ENCODE data around the gene CD4.

CD4 gene

DNA sequence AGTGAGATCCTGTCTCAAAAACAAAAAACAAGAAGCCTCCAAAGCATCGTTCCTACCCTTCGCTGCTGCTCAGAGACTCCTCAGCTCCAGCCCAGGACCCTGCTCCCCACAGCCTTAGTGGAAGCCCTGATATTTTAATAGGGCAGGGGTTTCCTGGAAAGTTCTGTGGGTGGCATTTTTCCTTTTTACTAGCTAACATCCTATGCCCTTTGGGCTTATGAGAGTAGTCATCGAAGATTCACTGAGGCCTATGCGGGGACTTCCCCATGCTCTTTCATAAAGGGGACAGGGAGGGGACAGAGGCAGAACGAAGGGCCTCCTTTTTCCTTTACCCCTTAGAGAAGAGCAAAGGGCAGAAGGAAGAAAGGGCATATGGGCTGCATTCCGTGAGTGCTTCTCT lies 8.8 kb upstream of the CD4 start:
- peak overlapping the region; percentile 78 to 87 for H3K4me3 Mint-ChIP-seq
- ATAC-seq (peak; percentile 69), DNase-seq (peak in 1 of 2 donors; percentile 56)
- H3K27me3 Mint-ChIP-seq: peaks cover 12% of the 10 kb centered on the region
- H3K9me3 Mint-ChIP-seq: no peaks in the 10 kb centered on the region
- H3K4me1 Mint-ChIP-seq: peaks cover 84% of the 10 kb centered on the region
- peak overlapping the region in 1 of 2 donors; percentile 6 for H3K27ac Mint-ChIP-seq

DNA sequence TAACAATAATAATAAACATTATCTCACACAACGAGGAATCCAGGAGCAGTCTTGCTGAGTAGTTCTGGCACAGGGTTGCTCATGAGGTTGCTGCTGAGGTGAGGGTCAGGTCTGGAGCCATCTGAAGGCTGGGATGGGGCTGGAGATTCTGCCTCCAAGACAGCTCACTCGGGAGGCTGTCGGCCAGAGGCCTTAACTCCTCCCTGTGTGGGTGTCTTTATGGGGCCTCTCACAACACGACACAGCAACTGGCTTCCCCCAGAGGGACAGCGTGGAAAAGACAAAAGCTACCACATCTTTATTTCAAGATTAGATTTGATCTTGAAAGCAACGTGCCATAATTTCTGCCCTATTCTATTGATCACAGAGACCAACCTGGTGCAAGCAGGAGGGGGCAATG lies 7.2 kb upstream of the CD4 start:
- no peaks in the 10 kb centered on the region for H3K9me3 Mint-ChIP-seq
- H3K27me3 Mint-ChIP-seq: peaks cover 11% of the 10 kb centered on the region
- DNase-seq (no peak), ATAC-seq (no peak)
- peak overlapping the region in 1 of 2 donors; percentile 69 for H3K27ac Mint-ChIP-seq
- H3K4me1 Mint-ChIP-seq: peaks cover 80% of the 10 kb centered on the region
- H3K4me3 Mint-ChIP-seq: peak overlapping the region in 1 of 2 donors; percentile 52

DNA sequence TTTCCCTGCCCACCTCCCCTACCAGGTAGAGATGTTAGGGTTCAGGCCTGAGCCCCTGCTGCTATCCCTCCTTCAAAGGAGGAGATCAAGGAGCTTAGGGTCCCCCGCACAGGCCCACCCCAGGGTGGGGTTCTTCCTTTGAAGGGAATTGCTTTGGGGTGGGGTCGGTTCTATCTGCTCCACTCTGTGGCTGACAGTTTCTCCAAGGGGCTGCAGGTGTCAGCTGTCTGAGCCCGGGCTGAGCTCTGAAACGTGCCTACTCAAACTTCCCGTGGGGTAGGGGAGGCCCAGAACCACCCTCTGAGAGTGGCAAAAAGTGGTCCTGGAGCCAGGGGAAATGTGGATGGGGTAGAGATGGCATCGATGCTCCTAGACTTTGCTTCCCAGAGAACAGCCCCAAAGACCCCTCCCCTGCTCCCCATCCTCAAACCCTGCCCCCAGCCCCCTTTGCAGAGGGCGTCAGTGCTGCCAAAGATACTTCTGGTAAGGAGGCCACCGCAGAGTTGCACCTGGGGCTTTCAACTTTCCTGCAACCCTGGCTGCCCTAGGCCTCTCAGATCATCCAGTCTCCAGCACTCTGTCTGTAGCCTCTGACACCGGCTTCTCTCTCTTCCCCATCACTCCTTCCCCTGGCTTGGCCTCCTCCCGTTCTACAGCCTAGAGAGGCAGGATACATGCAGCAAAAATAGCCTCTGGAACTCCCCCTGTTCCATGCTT lies 6.3 kb upstream of the CD4 start:
- Mint-ChIP-seq H3K27me3 (peaks cover 2% of the 10 kb centered on the region), H3K9me3 (no peaks in the 10 kb centered on the region), H3K4me3 (peak overlapping the region; percentile 35 to 52), H3K4me1 (peaks cover 71% of the 10 kb centered on the region), H3K27ac (peak overlapping the region in 1 of 2 donors; percentile 73)
- no peak for ATAC-seq
- no peak for DNase-seq

DNA sequence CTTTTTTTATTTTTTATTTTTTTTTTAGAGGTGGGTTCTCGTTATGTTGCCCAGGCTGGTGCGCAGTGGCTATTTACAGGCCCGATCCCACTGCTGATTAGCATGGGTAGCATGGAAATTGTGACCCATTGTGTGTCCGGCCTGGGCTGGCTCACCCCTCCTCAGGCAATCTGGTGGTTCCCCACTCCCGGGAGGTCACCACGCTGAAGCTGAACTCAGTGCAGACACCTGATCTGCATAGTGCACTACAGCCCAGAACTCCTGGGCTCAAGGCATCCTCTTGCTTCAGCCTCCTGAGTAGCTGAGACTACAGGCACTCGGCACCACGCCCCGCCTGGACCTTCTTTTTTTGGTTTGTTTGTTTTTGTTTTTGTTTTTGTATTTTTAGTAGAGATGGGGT lies 5.5 kb upstream of the CD4 start:
- no peak for ATAC-seq
- no peak for DNase-seq
- Mint-ChIP-seq H3K27ac (no peak overlapping the region), H3K9me3 (no peaks in the 10 kb centered on the region), H3K4me3 (no peak overlapping the region), H3K4me1 (peaks cover 70% of the 10 kb centered on the region), H3K27me3 (no peaks in the 10 kb centered on the region)

DNA sequence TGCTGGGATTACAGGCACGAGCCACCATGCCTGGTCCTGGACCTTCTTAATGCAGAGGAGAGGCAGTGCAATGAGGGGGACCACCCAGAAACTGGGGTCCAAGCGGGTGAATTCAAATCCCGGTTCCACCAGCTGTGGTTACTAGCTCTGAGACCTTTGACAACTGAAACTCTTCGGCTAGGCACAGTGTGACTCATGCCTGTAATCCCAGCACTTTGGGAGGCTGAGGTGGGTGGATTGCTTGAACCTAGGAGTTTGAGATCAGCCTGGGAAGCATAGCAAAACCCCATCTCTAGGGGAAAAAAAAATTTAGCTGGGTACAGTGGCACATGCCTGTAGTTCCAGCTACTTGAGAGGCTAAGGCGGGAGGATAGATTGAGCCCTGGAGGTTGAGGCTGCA lies 5.0 kb upstream of the CD4 start:
- no peaks in the 10 kb centered on the region for H3K27me3 Mint-ChIP-seq
- H3K9me3 Mint-ChIP-seq: no peaks in the 10 kb centered on the region
- no peak for ATAC-seq
- H3K4me1 Mint-ChIP-seq: peaks cover 70% of the 10 kb centered on the region
- DNase-seq: no peak
- no peak overlapping the region for H3K4me3 Mint-ChIP-seq
- H3K27ac Mint-ChIP-seq: no peak overlapping the region

DNA sequence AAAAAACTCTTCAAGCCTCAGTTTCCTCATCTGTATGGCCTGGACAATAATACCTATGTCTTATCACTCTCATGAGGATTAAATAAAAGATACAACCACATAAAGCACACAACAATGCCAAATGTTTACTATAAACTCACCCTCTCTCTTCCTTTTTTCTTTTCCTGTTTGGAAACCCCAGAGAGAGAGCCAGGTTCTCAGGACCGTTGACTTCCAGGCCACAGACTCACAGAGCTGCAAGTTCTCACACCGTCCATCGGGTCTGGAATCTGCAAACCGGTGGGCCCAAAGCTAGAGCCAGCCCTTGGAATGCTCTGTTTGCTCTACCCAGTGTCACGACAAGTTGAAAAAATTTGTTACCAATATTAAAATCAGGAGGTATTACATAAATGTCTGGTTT lies 4.6 kb upstream of the CD4 start:
- Mint-ChIP-seq H3K4me1 (peaks cover 70% of the 10 kb centered on the region), H3K9me3 (no peaks in the 10 kb centered on the region), H3K4me3 (no peak overlapping the region), H3K27me3 (peaks cover 4% of the 10 kb centered on the region), H3K27ac (no peak overlapping the region)
- ATAC-seq (no peak), DNase-seq (no peak)

DNA sequence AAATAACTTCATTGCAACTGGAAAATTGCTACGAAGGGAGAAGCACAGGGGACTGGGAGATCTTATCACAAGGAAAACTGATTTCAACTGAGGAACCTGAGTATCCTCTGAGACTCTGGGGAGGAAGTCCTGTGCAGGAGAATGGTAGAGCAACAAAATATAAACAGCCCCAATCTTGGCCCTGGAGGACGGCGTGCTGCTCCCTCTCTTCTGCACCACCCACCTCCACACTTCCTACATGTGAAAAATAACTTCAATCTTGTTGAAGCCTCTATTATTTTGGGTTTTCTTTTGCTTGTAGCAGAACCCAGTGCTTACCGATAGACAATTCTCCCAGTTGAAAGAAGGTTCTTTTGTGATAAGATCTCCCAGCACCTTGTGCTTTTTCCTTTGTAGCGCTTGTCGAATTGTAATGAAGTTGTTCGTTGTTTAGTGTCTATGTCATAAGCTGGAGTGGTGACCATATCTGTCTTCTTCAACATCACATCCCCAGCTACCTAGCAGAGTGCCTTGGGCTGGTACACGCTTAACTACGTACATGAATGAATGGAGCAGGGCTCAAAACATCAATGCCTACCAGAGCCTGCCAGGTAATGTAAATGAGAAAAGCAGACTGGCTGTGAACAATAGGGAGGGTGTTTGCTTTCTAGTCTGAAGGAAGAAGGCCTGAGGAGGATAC lies 2.8 kb upstream of the CD4 start:
- Mint-ChIP-seq H3K9me3 (no peaks in the 10 kb centered on the region), H3K27ac (peak overlapping the region in 1 of 2 donors; percentile 38), H3K4me3 (peak overlapping the region in 1 of 2 donors; percentile 7), H3K27me3 (peaks cover 8% of the 10 kb centered on the region), H3K4me1 (peaks cover 67% of the 10 kb centered on the region)
- ATAC-seq (no peak), DNase-seq (no peak)

DNA sequence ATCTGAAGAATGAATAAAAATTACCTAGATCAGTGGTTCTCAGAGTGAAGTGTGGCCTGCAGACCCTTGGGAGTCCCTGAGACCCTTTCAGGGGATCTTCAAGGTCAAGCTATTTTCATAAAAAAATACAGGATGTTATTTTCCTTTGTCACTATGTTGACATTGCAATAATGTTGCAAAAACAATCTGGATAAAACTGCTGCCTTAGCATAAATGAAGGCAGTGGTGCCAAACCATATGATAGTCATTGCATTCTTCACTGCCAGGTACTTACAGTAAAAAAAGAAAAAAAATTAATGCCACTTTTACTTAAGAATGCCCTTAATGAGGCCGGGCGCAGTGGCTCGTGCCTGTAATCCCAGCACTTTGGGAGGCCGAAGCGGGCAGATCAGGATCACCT lies 2.0 kb upstream of the CD4 start:
- Mint-ChIP-seq H3K9me3 (no peaks in the 10 kb centered on the region), H3K27ac (no peak overlapping the region), H3K4me1 (peaks cover 69% of the 10 kb centered on the region), H3K4me3 (no peak overlapping the region), H3K27me3 (peaks cover 8% of the 10 kb centered on the region)
- ATAC-seq: no peak
- DNase-seq: no peak

DNA sequence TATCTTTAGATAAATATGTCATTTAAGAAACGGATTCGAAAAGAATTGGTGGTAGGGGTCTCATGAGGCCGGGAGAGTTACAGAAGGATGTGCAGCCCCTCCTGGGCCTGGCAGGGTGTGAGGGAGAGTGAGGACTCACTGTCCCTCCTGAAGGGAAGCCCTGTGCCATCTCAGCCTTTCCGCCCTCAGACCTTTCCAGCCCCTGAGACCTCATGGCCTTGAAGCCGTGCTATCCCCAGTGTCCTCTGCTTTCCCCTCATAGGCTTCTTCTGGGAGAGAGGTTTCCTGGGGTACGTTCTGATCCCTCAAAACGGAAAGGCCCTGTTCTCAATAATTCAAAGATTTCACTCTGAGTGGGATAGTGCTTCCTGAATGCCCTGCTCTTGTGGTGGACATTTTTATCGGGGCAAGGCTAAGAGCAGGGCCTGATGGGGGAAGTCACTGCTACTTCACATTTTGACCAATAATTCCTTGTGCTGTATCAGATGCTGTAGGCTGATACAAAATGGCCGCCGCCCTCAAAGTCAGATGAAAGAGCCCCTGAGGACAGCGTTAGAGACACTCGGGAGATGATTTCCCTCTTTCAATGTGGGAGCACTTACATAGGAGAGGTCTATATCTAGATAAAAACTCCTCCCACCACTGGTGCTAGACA lies 1.3 kb downstream of the CD4 start:
- ATAC-seq: no peak
- peaks cover 16% of the 10 kb centered on the region for H3K27me3 Mint-ChIP-seq

DNA sequence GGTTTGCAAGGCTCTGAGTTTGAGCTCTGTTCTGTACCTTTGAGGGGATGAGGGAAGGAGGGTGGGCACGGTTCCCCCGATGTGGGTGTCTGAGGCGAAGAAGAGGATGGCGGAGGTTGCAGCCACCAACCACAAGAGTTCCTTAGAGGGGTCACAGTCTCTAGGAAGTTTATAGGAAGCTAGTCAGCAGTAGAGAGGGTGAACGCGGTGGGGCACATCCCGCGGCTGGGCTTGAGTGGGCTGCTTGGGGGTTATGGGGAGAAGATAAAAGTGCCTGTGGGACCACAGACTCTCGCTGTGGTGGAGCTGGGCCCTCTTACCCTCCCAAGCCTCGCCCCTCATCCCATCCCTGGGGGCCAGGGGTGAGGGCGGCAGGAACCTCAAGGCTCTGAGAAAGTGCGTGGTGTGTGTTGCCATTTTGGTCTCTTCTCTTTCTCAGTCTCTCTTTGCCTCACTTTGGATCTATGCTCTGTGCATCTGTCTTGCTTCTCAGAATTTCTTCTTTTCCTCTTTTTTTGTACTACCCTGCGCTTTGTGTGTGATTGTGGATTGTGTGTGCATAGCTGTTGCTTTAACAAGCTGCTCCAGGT lies 2.7 kb downstream of the CD4 start:
- DNase-seq: no peak
- peak; percentile 54 for ATAC-seq
- H3K27me3 Mint-ChIP-seq: peaks cover 27% of the 10 kb centered on the region
- H3K9me3 Mint-ChIP-seq: no peaks in the 10 kb centered on the region
- H3K4me1 Mint-ChIP-seq: peaks cover 49% of the 10 kb centered on the region
- H3K4me3 Mint-ChIP-seq: peak overlapping the region; percentile 75 to 76
- H3K27ac Mint-ChIP-seq: peak overlapping the region; percentile 60 to 92

More for the DNA sequence above, 1.3 kb downstream of the CD4 start:
- H3K4me1 Mint-ChIP-seq: peaks cover 59% of the 10 kb centered on the region
- no peak for DNase-seq
- no peak overlapping the region for H3K4me3 Mint-ChIP-seq
- H3K27ac Mint-ChIP-seq: no peak overlapping the region
- no peaks in the 10 kb centered on the region for H3K9me3 Mint-ChIP-seq

DNA sequence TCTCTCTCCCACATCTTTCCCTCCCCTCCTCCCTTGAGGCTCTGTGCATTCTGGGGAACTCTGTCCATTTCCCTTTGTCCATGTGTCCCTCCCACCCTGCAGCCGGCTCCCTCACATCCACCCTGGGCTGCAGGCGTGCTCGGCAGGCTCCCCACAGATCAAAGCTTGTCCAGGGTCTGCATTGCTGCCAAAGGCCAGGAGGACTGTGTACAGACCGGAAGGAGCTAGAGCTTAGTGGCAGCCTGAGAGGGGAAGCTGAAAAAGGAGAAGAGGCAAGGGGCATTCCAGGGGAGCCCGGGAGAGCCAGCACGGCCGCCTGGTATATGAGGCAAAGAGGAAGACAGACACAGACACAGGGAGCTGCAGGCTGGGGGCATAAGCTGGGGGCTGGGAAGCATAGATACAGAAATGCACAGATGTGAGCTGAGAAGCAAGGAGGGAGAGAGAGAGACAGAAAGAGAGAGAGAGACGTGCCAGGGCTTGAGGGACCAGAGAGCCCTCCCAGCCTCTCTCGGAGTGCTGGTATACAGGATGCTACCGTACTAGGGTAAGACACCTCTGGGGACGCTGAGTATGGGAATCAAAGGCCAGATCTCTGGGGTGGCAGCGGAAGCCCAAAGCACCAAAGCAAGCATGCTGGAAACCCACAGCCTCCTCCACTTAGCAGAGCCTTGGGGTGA lies 3.3 kb downstream of the CD4 start:
- no peak for DNase-seq
- H3K4me1 Mint-ChIP-seq: peaks cover 48% of the 10 kb centered on the region
- peak overlapping the region; percentile 75 to 76 for H3K4me3 Mint-ChIP-seq
- H3K9me3 Mint-ChIP-seq: no peaks in the 10 kb centered on the region
- H3K27ac Mint-ChIP-seq: peak overlapping the region; percentile 60 to 92
- ATAC-seq: peak; percentile 82
- H3K27me3 Mint-ChIP-seq: peaks cover 29% of the 10 kb centered on the region

DNA sequence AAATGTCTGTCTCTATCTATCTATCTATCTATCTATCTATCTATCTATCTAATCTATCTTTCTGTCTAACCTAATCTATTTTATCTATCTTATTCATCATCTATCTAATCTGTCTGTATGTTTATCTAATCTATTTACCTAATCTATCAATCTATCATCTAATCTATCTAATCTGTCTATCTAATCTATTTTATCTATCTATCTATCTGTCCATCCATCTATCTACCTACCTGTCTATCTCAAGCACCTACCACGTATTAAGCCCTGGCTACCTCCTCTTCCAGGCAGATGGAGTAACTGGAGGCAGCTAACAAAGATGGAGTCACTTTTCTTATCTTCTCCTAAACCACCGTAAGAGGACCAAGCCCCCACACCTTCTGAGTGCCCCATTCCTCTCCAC lies 5.8 kb downstream of the CD4 start:
- Mint-ChIP-seq H3K4me3 (no peak overlapping the region), H3K27ac (no peak overlapping the region), H3K9me3 (no peaks in the 10 kb centered on the region), H3K27me3 (peaks cover 27% of the 10 kb centered on the region), H3K4me1 (peaks cover 29% of the 10 kb centered on the region)
- DNase-seq: no peak
- no peak for ATAC-seq

DNA sequence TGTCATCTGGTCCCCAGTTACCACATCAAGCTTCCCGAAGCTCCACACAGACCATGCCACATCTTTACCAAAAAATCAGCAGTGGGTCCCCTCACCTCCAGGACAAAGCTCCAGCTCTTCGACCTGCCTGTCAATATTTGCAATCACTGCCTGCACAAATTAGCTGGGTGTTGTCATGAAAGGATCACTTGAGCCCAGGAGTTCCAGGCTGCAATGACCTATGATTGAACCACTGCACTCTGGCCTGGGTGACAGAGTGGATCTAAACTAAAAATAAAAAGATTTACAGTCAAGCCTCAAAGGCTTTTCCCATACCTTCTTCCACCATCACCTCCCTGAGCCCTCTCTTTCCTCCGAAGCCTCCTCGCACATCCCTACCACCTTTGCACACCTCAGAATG lies 7.2 kb downstream of the CD4 start:
- Mint-ChIP-seq H3K27me3 (peaks cover 27% of the 10 kb centered on the region), H3K4me3 (no peak overlapping the region), H3K4me1 (peaks cover 22% of the 10 kb centered on the region), H3K9me3 (no peaks in the 10 kb centered on the region), H3K27ac (no peak overlapping the region)
- DNase-seq: no peak
- no peak for ATAC-seq

DNA sequence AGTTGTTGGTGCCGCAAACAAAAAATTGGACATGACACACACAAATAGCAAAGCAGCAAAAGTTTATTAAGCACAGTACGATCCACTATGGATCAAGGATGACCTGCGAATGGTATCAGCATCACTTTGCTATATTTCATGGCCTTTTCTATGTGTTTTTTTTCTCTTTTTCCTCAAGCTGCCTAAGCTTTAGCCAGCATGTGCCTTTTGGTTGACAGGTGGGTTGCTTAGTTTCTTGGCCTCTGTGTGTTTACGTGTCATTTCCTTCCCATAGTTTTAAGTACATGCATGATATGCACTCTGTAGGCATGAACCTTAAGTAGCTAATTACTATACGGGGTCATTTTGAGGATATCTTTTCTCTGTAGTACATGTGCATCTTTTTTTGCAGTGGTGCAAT lies 9.8 kb downstream of the CD4 start:
- DNase-seq: no peak
- Mint-ChIP-seq H3K4me1 (no peaks in the 10 kb centered on the region), H3K9me3 (no peaks in the 10 kb centered on the region), H3K4me3 (no peak overlapping the region), H3K27ac (no peak overlapping the region), H3K27me3 (peaks cover 19% of the 10 kb centered on the region)
- ATAC-seq: no peak

DNA sequence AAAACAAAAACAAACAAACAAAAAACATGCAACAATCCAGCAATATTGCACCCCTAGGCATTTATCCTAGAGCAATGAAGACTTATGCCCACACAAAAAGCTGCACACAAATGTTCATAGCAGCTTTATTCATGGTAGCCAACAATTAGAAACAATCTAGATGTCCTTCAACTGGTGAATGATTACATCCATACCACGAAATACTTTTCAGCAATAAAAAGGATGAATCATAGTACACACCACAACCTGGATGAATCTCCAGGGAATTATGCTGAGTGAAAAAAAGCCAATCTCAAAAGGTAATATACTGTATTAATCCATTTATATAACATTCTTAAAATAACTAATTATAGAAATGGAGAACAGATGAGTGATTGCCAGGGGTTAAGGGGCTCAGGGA lies 17.8 kb downstream of the CD4 start:
- Mint-ChIP-seq H3K4me3 (no peak overlapping the region), H3K27me3 (no peaks in the 10 kb centered on the region), H3K27ac (no peak overlapping the region), H3K9me3 (no peaks in the 10 kb centered on the region), H3K4me1 (peaks cover 9% of the 10 kb centered on the region)
- ATAC-seq (no peak), DNase-seq (no peak)
